Liver (tissue), 3 donors: ENCODE data around the gene TAS2R42.

Experiments
- EGR1 ChIP-seq, 2 donors: IDR thresholded peaks; 2 replicates each; pipeline ENCODE4 v1.6.1; 2016 to 2018; ENCODE audit warnings: antibody characterized with exemption in 2 of 2, low read depth in 2 of 2
- FOXA1 ChIP-seq: IDR thresholded peaks from 2 replicates; pipeline ENCODE4 v1.6.1; 2016; ENCODE audit warnings: antibody characterized with exemption
- GABPA ChIP-seq, 2 donors: IDR thresholded peaks in 1 of 2; conservative IDR thresholded peaks in 1 of 2; 2 replicates each; pipeline ENCODE4 v1.6.1; 2016; ENCODE audit warnings: antibody characterized with exemption in 2 of 2, mild to moderate bottlenecking in 1 of 2, moderate library complexity in 1 of 2
- JUND ChIP-seq, 2 donors: IDR thresholded peaks; 2 replicates each; pipeline ENCODE4 v1.6.1; 2016; ENCODE audit warnings: antibody characterized with exemption in 2 of 2
- RAD21 ChIP-seq, 2 donors: IDR thresholded peaks; 2 replicates each; pipeline ENCODE4 v1.6.1; 2016; ENCODE audit warnings: antibody characterized with exemption in 2 of 2, mild to moderate bottlenecking in 2 of 2
- SP1 ChIP-seq: IDR thresholded peaks from 2 replicates; pipeline ENCODE4 v1.6.1; 2018; ENCODE audit warnings: antibody characterized with exemption, mild to moderate bottlenecking
- TAF1 ChIP-seq: conservative IDR thresholded peaks from 2 replicates; pipeline ENCODE4 v1.6.1; 2016; ENCODE audit warnings: antibody characterized with exemption, mild to moderate bottlenecking
- YY1 ChIP-seq: IDR thresholded peaks from 2 replicates; pipeline ENCODE4 v1.6.1; 2016; ENCODE audit warnings: antibody characterized with exemption, mild to moderate bottlenecking
- TF ChIP-seq, protein P1 (sequence below): fragments of 150-350 bp; IDR thresholded peaks from 2 replicates; pipeline ENCODE4 v1.5.1; 2017; ENCODE audit warnings: improper control_type of control experiment, low read depth, low read length; ENCODE audit not compliant: missing input control
- TF ChIP-seq, protein P2 (sequence below): IDR thresholded peaks from 2 replicates; pipeline ENCODE4 v1.6.1; 2016; ENCODE audit warnings: antibody characterized with exemption
- TF ChIP-seq, protein P3 (sequence below): IDR thresholded peaks from 2 replicates; pipeline ENCODE4 v1.6.1; 2016; ENCODE audit warnings: antibody characterized with exemption, mild to moderate bottlenecking
- TF ChIP-seq, protein P4 (sequence below): IDR thresholded peaks from 2 replicates; pipeline ENCODE4 v1.6.1; 2016; ENCODE audit warnings: antibody characterized with exemption
- TF ChIP-seq, protein P5 (sequence below): IDR thresholded peaks from 2 replicates; pipeline ENCODE4 v1.6.1; 2016; ENCODE audit warnings: antibody characterized with exemption
- donor health status: healthy.
- donor health status: healthy.

DNA sequence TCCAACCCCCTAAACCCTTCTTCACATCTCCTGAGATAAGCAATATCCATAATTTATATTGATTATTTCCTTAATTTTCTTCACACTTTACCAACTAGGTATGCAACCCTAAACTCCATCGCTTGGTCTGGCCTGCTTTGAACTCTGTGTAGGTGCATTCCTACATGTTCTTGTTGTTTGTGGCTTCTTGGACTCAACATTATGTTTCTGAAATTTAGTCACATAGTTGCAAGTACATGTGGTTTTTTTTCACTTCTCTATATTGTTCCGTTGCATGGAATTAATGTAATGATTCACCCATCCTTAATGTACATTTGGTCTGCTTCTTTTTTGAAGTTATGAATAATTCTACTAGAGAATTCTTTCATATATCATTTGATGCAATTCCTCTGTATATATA is 50.7 kb downstream of the TAS2R42 start:
- TF ChIP-seq, protein P1, sequence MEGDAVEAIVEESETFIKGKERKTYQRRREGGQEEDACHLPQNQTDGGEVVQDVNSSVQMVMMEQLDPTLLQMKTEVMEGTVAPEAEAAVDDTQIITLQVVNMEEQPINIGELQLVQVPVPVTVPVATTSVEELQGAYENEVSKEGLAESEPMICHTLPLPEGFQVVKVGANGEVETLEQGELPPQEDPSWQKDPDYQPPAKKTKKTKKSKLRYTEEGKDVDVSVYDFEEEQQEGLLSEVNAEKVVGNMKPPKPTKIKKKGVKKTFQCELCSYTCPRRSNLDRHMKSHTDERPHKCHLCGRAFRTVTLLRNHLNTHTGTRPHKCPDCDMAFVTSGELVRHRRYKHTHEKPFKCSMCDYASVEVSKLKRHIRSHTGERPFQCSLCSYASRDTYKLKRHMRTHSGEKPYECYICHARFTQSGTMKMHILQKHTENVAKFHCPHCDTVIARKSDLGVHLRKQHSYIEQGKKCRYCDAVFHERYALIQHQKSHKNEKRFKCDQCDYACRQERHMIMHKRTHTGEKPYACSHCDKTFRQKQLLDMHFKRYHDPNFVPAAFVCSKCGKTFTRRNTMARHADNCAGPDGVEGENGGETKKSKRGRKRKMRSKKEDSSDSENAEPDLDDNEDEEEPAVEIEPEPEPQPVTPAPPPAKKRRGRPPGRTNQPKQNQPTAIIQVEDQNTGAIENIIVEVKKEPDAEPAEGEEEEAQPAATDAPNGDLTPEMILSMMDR: no peak
- no peak for TF ChIP-seq SP1
- TF ChIP-seq, protein P2, sequence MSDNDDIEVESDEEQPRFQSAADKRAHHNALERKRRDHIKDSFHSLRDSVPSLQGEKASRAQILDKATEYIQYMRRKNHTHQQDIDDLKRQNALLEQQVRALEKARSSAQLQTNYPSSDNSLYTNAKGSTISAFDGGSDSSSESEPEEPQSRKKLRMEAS: no peak
- TF ChIP-seq, protein P3, sequence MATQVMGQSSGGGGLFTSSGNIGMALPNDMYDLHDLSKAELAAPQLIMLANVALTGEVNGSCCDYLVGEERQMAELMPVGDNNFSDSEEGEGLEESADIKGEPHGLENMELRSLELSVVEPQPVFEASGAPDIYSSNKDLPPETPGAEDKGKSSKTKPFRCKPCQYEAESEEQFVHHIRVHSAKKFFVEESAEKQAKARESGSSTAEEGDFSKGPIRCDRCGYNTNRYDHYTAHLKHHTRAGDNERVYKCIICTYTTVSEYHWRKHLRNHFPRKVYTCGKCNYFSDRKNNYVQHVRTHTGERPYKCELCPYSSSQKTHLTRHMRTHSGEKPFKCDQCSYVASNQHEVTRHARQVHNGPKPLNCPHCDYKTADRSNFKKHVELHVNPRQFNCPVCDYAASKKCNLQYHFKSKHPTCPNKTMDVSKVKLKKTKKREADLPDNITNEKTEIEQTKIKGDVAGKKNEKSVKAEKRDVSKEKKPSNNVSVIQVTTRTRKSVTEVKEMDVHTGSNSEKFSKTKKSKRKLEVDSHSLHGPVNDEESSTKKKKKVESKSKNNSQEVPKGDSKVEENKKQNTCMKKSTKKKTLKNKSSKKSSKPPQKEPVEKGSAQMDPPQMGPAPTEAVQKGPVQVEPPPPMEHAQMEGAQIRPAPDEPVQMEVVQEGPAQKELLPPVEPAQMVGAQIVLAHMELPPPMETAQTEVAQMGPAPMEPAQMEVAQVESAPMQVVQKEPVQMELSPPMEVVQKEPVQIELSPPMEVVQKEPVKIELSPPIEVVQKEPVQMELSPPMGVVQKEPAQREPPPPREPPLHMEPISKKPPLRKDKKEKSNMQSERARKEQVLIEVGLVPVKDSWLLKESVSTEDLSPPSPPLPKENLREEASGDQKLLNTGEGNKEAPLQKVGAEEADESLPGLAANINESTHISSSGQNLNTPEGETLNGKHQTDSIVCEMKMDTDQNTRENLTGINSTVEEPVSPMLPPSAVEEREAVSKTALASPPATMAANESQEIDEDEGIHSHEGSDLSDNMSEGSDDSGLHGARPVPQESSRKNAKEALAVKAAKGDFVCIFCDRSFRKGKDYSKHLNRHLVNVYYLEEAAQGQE: no peak
- no peak for TF ChIP-seq GABPA (IDR thresholded peaks at IDR 0.05 in 1 of 2, conservative IDR thresholded peaks at IDR 0.05 in 1 of 2)
- no peak for TF ChIP-seq RAD21 (IDR thresholded peaks at IDR 0.05)
- TF ChIP-seq YY1: no peak
- TF ChIP-seq FOXA1: no peak
- TF ChIP-seq, protein P4, sequence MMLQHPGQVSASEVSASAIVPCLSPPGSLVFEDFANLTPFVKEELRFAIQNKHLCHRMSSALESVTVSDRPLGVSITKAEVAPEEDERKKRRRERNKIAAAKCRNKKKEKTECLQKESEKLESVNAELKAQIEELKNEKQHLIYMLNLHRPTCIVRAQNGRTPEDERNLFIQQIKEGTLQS: no peak
- TF ChIP-seq EGR1 (IDR thresholded peaks at IDR 0.05; ENCODE audit: low read depth in 2 of 2): no peak
- no peak for TF ChIP-seq JUND (IDR thresholded peaks at IDR 0.05)
- TF ChIP-seq, protein P5, sequence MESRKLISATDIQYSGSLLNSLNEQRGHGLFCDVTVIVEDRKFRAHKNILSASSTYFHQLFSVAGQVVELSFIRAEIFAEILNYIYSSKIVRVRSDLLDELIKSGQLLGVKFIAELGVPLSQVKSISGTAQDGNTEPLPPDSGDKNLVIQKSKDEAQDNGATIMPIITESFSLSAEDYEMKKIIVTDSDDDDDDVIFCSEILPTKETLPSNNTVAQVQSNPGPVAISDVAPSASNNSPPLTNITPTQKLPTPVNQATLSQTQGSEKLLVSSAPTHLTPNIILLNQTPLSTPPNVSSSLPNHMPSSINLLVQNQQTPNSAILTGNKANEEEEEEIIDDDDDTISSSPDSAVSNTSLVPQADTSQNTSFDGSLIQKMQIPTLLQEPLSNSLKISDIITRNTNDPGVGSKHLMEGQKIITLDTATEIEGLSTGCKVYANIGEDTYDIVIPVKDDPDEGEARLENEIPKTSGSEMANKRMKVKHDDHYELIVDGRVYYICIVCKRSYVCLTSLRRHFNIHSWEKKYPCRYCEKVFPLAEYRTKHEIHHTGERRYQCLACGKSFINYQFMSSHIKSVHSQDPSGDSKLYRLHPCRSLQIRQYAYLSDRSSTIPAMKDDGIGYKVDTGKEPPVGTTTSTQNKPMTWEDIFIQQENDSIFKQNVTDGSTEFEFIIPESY: no peak
- no peak for TF ChIP-seq TAF1
